IMR-90 (cell line): ENCODE results near the gene GPR141. TPM values are rescaled to one million over a fixed set of nuclear protein-coding genes. Genes with fewer than 3 reads are reported as not detected.

ENCODE experiments used
- ATAC-seq: fragments of 200-7000 bp; cut with Tn5 transposase; 2 replicates; pipeline ENCODE4 v1.9.1; 2020; ENCODE audit warnings: low read depth, mild to moderate bottlenecking, moderate library complexity
- BruUV-seq: library from RNA; stranded (reverse); fragments of 400-500 nt; replicated peaks from 2 replicates; lab custom pipeline; 2021; lab: Mats Ljungman, UMichigan
- CTCF ChIA-PET: fragments of 300-600 bp; formaldehyde crosslinking; extraction: SDS; loops from one replicate; lab custom pipeline; 2021; ENCODE audit warnings: antibody characterized with exemption; lab: Yijun Ruan, JAX
- POLR2A ChIA-PET: fragments of 300-600 bp; sonication (Branson Sonifier 250); formaldehyde crosslinking; loops from one replicate; lab custom pipeline; 2022; ENCODE audit warnings: antibody characterized with exemption; ENCODE audit not compliant: unreplicated experiment; lab: Charles Lee
- DNase-seq: peaks from one replicate; pipeline ENCODE4 v3.0.0; 2013
- H2AFZ ChIP-seq: replicated peaks from 2 replicates; pipeline ENCODE3; 2013; ENCODE audit warnings: low read length, mild to moderate bottlenecking; ENCODE audit not compliant: poor library complexity
- H2AK5ac ChIP-seq: 2 replicates; pipeline ENCODE4 v1.6.1; 2013; ENCODE audit warnings: low read depth, low read length, inconsistent platforms
- H2AK9ac ChIP-seq: replicated peaks from 2 replicates; pipeline ENCODE3; 2013; ENCODE audit warnings: mild to moderate bottlenecking, low read depth, low read length, moderate library complexity; ENCODE audit not compliant: poor library complexity
- H2BK120ac ChIP-seq: 2 replicates; pipeline ENCODE4 v1.6.1; 2013; ENCODE audit warnings: low read depth, low read length, inconsistent platforms
- H2BK15ac ChIP-seq: 3 replicates; pipeline ENCODE4 v1.6.1; 2013; ENCODE audit warnings: low read depth, low read length, inconsistent platforms
- H2BK20ac ChIP-seq: 2 replicates; pipeline ENCODE4 v1.6.1; 2013; ENCODE audit warnings: low read depth, mild to moderate bottlenecking, inconsistent platforms, low read length, moderate library complexity
- H2BK5ac ChIP-seq: 2 replicates; pipeline ENCODE4 v1.6.1; 2013; ENCODE audit warnings: mild to moderate bottlenecking, low read depth, low read length, inconsistent platforms; ENCODE audit not compliant: poor library complexity, severe bottlenecking
- H3K14ac ChIP-seq: replicated peaks from 2 replicates; pipeline ENCODE4 v1.6.1; 2013; ENCODE audit warnings: low read depth, low read length, inconsistent platforms
- H3K18ac ChIP-seq: 2 replicates; pipeline ENCODE4 v1.6.1; 2013; ENCODE audit warnings: low read depth, low read length, control low read depth
- H3K23ac ChIP-seq: 2 replicates; pipeline ENCODE4 v1.6.1; 2013; ENCODE audit warnings: low read depth, low read length, inconsistent platforms
- H3K27ac ChIP-seq: 2 replicates; pipeline ENCODE4 v1.5.1; 2013; ENCODE audit warnings: mild to moderate bottlenecking, control low read depth, low read length; ENCODE audit not compliant: insufficient read depth
- H3K27me3 ChIP-seq: 2 replicates; pipeline ENCODE4 v1.6.1; 2013; ENCODE audit warnings: low read length; ENCODE audit not compliant: control insufficient read depth, insufficient read depth
- H3K36me3 ChIP-seq: 2 replicates; pipeline ENCODE4 v1.6.1; 2013; ENCODE audit warnings: low read length, mixed read lengths; ENCODE audit not compliant: control insufficient read depth, insufficient read depth
- H3K4ac ChIP-seq: 2 replicates; pipeline ENCODE4 v1.6.1; 2013; ENCODE audit warnings: low read depth, low read length, inconsistent platforms
- H3K4me1 ChIP-seq: 2 replicates; pipeline ENCODE4 v1.6.1; 2013; ENCODE audit warnings: low read length, mixed read lengths; ENCODE audit not compliant: control insufficient read depth, insufficient read depth
- H3K4me2 ChIP-seq: 2 replicates; pipeline ENCODE4 v1.6.1; 2013; ENCODE audit warnings: low read depth, mild to moderate bottlenecking, control low read depth, low read length, moderate library complexity
- H3K4me3 ChIP-seq: 2 replicates; pipeline ENCODE4 v1.5.1; 2013; ENCODE audit warnings: low read depth, mild to moderate bottlenecking, control low read depth, low read length, moderate library complexity; ENCODE audit not compliant: insufficient read depth
- H3K56ac ChIP-seq: 2 replicates; pipeline ENCODE4 v1.6.1; 2013; ENCODE audit warnings: low read length, inconsistent platforms; ENCODE audit not compliant: insufficient read depth; ENCODE audit errors: extremely low read depth
- H3K79me1 ChIP-seq, 2 experiments: 2 replicates each; pipeline ENCODE4 v1.6.1; 2013; ENCODE audit warnings: low read length in 2 of 2, inconsistent platforms in 1 of 2, low read depth in 1 of 2
- H3K9ac ChIP-seq: 2 replicates; pipeline ENCODE4 v1.6.1; 2013; ENCODE audit warnings: low read depth, low read length, control low read depth
- H3K9me1 ChIP-seq: 2 replicates; pipeline ENCODE4 v1.6.1; 2013; ENCODE audit warnings: low read length, inconsistent platforms; ENCODE audit not compliant: insufficient read depth
- H3K9me3 ChIP-seq: 2 replicates; pipeline ENCODE4 v1.6.1; 2013; ENCODE audit warnings: low read length; ENCODE audit not compliant: control insufficient read depth, insufficient read depth
- H4K20me1 ChIP-seq: 2 replicates; pipeline ENCODE4 v1.6.1; 2013; ENCODE audit warnings: low read length, inconsistent platforms; ENCODE audit not compliant: insufficient read depth
- H4K5ac ChIP-seq: 2 replicates; pipeline ENCODE4 v1.6.1; 2013; ENCODE audit warnings: mild to moderate bottlenecking, low read depth, low read length, control low read depth
- H4K8ac ChIP-seq, 2 experiments: 2 replicates each; pipeline ENCODE4 v1.6.1; 2013; ENCODE audit warnings: low read depth in 2 of 2, low read length in 2 of 2, control low read depth in 1 of 2, inconsistent platforms in 1 of 2
- H4K91ac ChIP-seq: 2 replicates; pipeline ENCODE4 v1.6.1; 2013; ENCODE audit warnings: low read depth, low read length, inconsistent platforms; ENCODE audit not compliant: insufficient read depth
- BHLHE40 ChIP-seq: fragments of 150-350 bp; IDR thresholded peaks from 2 replicates; pipeline ENCODE4 v1.6.1; 2016; ENCODE audit warnings: mild to moderate bottlenecking, low read depth, low read length
- ELK1 ChIP-seq: fragments of 150-350 bp; IDR thresholded peaks from 2 replicates; pipeline ENCODE4 v1.6.1; 2016; ENCODE audit warnings: low read depth, mild to moderate bottlenecking, low read length, moderate library complexity, borderline replicate concordance
- FOS ChIP-seq: fragments of 150-350 bp; IDR thresholded peaks from 2 replicates; pipeline ENCODE4 v1.6.1; 2016; ENCODE audit warnings: low read depth, low read length
- NFE2L2 ChIP-seq: fragments of 150-350 bp; IDR thresholded peaks from 2 replicates; pipeline ENCODE4 v1.6.1; 2016; ENCODE audit warnings: low read depth, mild to moderate bottlenecking, low read length
- POLR2A ChIP-seq: IDR thresholded peaks from 2 replicates; pipeline ENCODE4 v1.6.1; 2012; ENCODE audit warnings: mild to moderate bottlenecking, low read depth, low read length
- RAD21 ChIP-seq: IDR thresholded peaks from 2 replicates; pipeline ENCODE4 v1.6.1; 2012; ENCODE audit warnings: low read length, improper control_type of control experiment
- RFX5 ChIP-seq: IDR thresholded peaks from 2 replicates; pipeline ENCODE4 v1.8.0; 2012; ENCODE audit warnings: low read depth, mild to moderate bottlenecking, low read length, moderate library complexity
- SMC3 ChIP-seq: fragments of 150-350 bp; IDR thresholded peaks from 2 replicates; pipeline ENCODE4 v1.6.1; 2016; ENCODE audit warnings: low read depth, mild to moderate bottlenecking, antibody characterized with exemption, low read length, moderate library complexity
- USF2 ChIP-seq: fragments of 150-350 bp; IDR thresholded peaks from 2 replicates; pipeline ENCODE4 v1.6.1; 2017; ENCODE audit warnings: mild to moderate bottlenecking, antibody characterized with exemption, low read length, low read depth
- WGBS, 2 experiments: methylation state at CpG; one replicate each; pipeline versions ENCODE4 v1.1.5 to v1.1.7; 2013; ENCODE audit warnings: missing lambda C conversion rate in 2 of 2; ENCODE audit not compliant: insufficient read length in 1 of 2; ENCODE audit errors: extremely low coverage in 2 of 2; 5-methylcytosine and 5-hydroxymethylcytosine counted together
- dilution Hi-C: fragments of 300-500 bp; cut with HindIII; formaldehyde crosslinking; loops from one replicate; pipeline ENCODE4 v1.14.3; 2018; ENCODE audit warnings: low sequenced_read_pairs; ENCODE audit not compliant: unreplicated experiment
- in situ Hi-C: fragments of 300-500 bp; cut with MboI; formaldehyde crosslinking; loops from 3 replicates; pipeline ENCODE4 v1.14.3; 2019; ENCODE audit warnings: low sequenced_read_pairs, inconsistent platforms, mixed read lengths
- intact Hi-C: fragments of 100-400 bp; cut with micrococcal nuclease; formaldehyde crosslinking; loops from 2 replicates; pipeline ENCODE4 v1.10.0; 2022
- polyA plus RNA-seq, 3 experiments: library from polyadenylated mRNA; depleted of rRNA; stranded (reverse); fragments of >200 nt; gene quantifications; 2 replicates each; pipeline ENCODE4 v1.2.3, GENCODE V29; 2012; ENCODE audit warnings: low replicate concordance in 1 of 3
- total RNA-seq: library from RNA; depleted of rRNA; stranded (reverse); fragments of >200 nt; gene quantifications from 2 replicates; pipeline ENCODE4 v1.2.3, GENCODE V29; 2012

The GPR141 gene
- total and polyA plus RNA-seq, 2 of the 4 experiments (the other 2 are of a cell fraction): not detected

GRCh38 chr7:37698782-37699181, 15.2 kb downstream of the GPR141 start:
- ATAC-seq (no peak), DNase-seq (no peak)
- Histone ChIP-seq H3K36me3 (no peaks in the 10 kb centered on the region), H3K27ac (no peak overlapping the region), H3K23ac (no peak overlapping the region), H3K27me3 (no peaks in the 10 kb centered on the region), H3K9ac (no peak overlapping the region), H2AK9ac (no peak overlapping the region), H3K4me1 (no peaks in the 10 kb centered on the region), H3K14ac (no peak overlapping the region), H3K4me2 (no peak overlapping the region), H2BK15ac (no peak overlapping the region), H4K8ac (no peak overlapping the region), H3K4ac (no peak overlapping the region), H3K18ac (no peak overlapping the region), H4K5ac (no peak overlapping the region), H3K4me3 (no peak overlapping the region), H3K79me1 (no peaks in the 10 kb centered on the region), H2AFZ (no peak overlapping the region), H2BK5ac (no peak overlapping the region), H3K9me3 (peaks cover 9% of the 10 kb centered on the region), H2AK5ac (no peak overlapping the region), H2BK120ac (no peak overlapping the region), H3K56ac (no peak overlapping the region), H2BK20ac (no peak overlapping the region), H4K91ac (no peak overlapping the region), H3K9me1 (no peaks in the 10 kb centered on the region), H4K20me1 (no peaks in the 10 kb centered on the region)
- WGBS, 2 experiments: no CpG with 5 or more reads among the region's 2 CpGs
- no TSS peak for BruUV-seq
- intact Hi-C loops (no loop called here), in situ Hi-C loops (no loop called here), dilution Hi-C loops (no loop called here)
- CTCF ChIA-PET: no interaction called here
- POLR2A ChIA-PET: no interaction called here
- TF ChIP-seq FOS: no peak
- no peak for TF ChIP-seq SMC3
- TF ChIP-seq POLR2A: no peak
- TF ChIP-seq USF2: no peak
- no peak for TF ChIP-seq RFX5
- TF ChIP-seq ELK1: no peak
- TF ChIP-seq NFE2L2: no peak
- TF ChIP-seq BHLHE40: no peak
- no peak for TF ChIP-seq RAD21
